ENCODE measurements around the gene GNA12. TPM values are rescaled to one million over a fixed set of nuclear protein-coding genes. Genes with fewer than 3 reads are reported as not detected.

The GNA12 gene
- polyA plus RNA-seq, 1 donor (not counting 4 experiments of a cell fraction or from before 2014, with no cell fraction given) = 35.5 TPM

- no peak overlapping the region for H2AFZ ChIP-seq (ENCODE audit: control insufficient read depth, low read length)
- H3K9ac ChIP-seq (ENCODE audit: control insufficient read depth, extremely low read depth, insufficient read depth, low read length) = no peak overlapping the region
- peaks cover under 1% of the 10 kb centered on the region for H3K4me1 ChIP-seq (ENCODE audit: control insufficient read depth, extremely low read depth, insufficient read depth, low read length)
- H3K79me2 ChIP-seq (ENCODE audit: control insufficient read depth, insufficient read depth, low read length) = peaks cover 91% of the 10 kb centered on the region
- dilution Hi-C loops (cut with MboI; ENCODE audit: extremely low pct_ligation_motif_present, low sequenced_read_pairs) = no loop called here
- FAIRE-seq = no peak
- H3K4me3 ChIP-seq (ENCODE audit: control insufficient read depth in 2 of 3, extremely low read depth in 1 of 3, insufficient read depth in 2 of 3, low read depth in 1 of 3, low read length in 3 of 3) = no peak overlapping the region
- DNase-seq (ENCODE audit: low read depth, low spot score) = no peak
- no peaks in the 10 kb centered on the region for H3K9me1 ChIP-seq (ENCODE audit: control insufficient read depth, extremely low read depth, insufficient read depth, low read length)
- H3K9me3 ChIP-seq (ENCODE audit: control insufficient read depth, low read depth, low read length) = no peaks in the 10 kb centered on the region
- no peaks in the 10 kb centered on the region for H3K27me3 ChIP-seq (ENCODE audit: control insufficient read depth, extremely low read depth, insufficient read depth, low read length)
- no peaks in the 10 kb centered on the region for H4K20me1 ChIP-seq (ENCODE audit: control insufficient read depth, extremely low read depth, insufficient read depth, low read length)
- no peak overlapping the region for H3K27ac ChIP-seq (ENCODE audit: control insufficient read depth, insufficient read depth, low read length)
- H3K4me2 ChIP-seq (ENCODE audit: control insufficient read depth, extremely low read depth, insufficient read depth, low read depth, low read length) = no peak overlapping the region
- TF ChIP-seq EZH2 (IDR thresholded peaks at IDR 0.05; ENCODE audit: low read length) (no peak), CTCF (optimal IDR thresholded peaks at IDR 0.05 in 1 of 3, IDR thresholded peaks at IDR 0.05 in 1 of 3, conservative IDR thresholded peaks at IDR 0.05 in 1 of 3; ENCODE audit: extremely low read depth in 1 of 3, insufficient read depth in 2 of 3, low read length in 3 of 3) (no peak)
- H3K36me3 ChIP-seq (ENCODE audit: control insufficient read depth in 2 of 2, extremely low read depth in 1 of 2, insufficient read depth in 2 of 2, low read length in 2 of 2) = peaks cover 7 to 14% of the 10 kb centered on the region in 2 experiments
Measured at GRCh38 chr7:2837496-2837895, 6.6 kb downstream of the GNA12 start.

- H4K20me1 ChIP-seq (ENCODE audit: control insufficient read depth, extremely low read depth, insufficient read depth, low read length) = no peaks in the 10 kb centered on the region
- no peaks in the 10 kb centered on the region for H3K27me3 ChIP-seq (ENCODE audit: control insufficient read depth, extremely low read depth, insufficient read depth, low read length)
- no peak overlapping the region for H3K4me3 ChIP-seq (ENCODE audit: control insufficient read depth in 2 of 3, extremely low read depth in 1 of 3, insufficient read depth in 2 of 3, low read depth in 1 of 3, low read length in 3 of 3)
- TF ChIP-seq CTCF (optimal IDR thresholded peaks at IDR 0.05 in 1 of 3, IDR thresholded peaks at IDR 0.05 in 1 of 3, conservative IDR thresholded peaks at IDR 0.05 in 1 of 3; ENCODE audit: extremely low read depth in 1 of 3, insufficient read depth in 2 of 3, low read length in 3 of 3) (no peak), EZH2 (IDR thresholded peaks at IDR 0.05; ENCODE audit: low read length) (no peak)
- DNase-seq (ENCODE audit: low read depth, low spot score) = no peak
- peaks cover 3 to 12% of the 10 kb centered on the region in 2 experiments for H3K36me3 ChIP-seq (ENCODE audit: control insufficient read depth in 2 of 2, extremely low read depth in 1 of 2, insufficient read depth in 2 of 2, low read length in 2 of 2)
- H3K9me1 ChIP-seq (ENCODE audit: control insufficient read depth, extremely low read depth, insufficient read depth, low read length) = peaks cover 2% of the 10 kb centered on the region
- dilution Hi-C loops (cut with MboI; ENCODE audit: extremely low pct_ligation_motif_present, low sequenced_read_pairs) = no loop called here
- no peak overlapping the region for H3K4me2 ChIP-seq (ENCODE audit: control insufficient read depth, extremely low read depth, insufficient read depth, low read depth, low read length)
- no peak overlapping the region for H2AFZ ChIP-seq (ENCODE audit: control insufficient read depth, low read length)
- H3K27ac ChIP-seq (ENCODE audit: control insufficient read depth, insufficient read depth, low read length) = no peak overlapping the region
- H3K9ac ChIP-seq (ENCODE audit: control insufficient read depth, extremely low read depth, insufficient read depth, low read length) = no peak overlapping the region
- FAIRE-seq = no peak
- H3K9me3 ChIP-seq (ENCODE audit: control insufficient read depth, low read depth, low read length) = no peaks in the 10 kb centered on the region
- H3K79me2 ChIP-seq (ENCODE audit: control insufficient read depth, insufficient read depth, low read length) = peaks cover 86% of the 10 kb centered on the region
- H3K4me1 ChIP-seq (ENCODE audit: control insufficient read depth, extremely low read depth, insufficient read depth, low read length) = no peaks in the 10 kb centered on the region
Measured at GRCh38 chr7:2834748-2835441, 9.2 kb downstream of the GNA12 start.

Measured in keratinocyte (primary cell).